ENCODE results near the gene ZNF423.

ZNF423 gene

DNA sequence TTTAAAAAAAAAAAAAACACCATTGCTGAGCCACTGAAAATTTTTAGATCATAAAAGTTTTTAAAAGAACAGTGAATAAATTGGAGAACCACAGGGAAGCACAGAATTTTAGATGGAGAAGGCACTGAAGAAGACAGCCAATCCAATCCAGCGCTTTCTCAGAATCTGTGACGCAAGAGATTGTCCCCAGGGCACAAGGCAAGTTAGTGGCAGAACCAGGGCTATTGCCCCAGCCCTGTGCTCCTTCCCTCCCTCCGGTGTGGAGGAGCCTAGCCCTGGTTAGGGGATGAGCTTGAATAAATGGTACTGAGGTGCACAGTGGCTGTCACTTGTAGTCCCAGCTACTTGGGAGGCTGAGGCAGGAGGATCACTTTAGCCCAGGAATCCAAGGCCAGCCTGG, 108.3 kb downstream of the ZNF423 start:
- DNase-seq = no peak

DNA sequence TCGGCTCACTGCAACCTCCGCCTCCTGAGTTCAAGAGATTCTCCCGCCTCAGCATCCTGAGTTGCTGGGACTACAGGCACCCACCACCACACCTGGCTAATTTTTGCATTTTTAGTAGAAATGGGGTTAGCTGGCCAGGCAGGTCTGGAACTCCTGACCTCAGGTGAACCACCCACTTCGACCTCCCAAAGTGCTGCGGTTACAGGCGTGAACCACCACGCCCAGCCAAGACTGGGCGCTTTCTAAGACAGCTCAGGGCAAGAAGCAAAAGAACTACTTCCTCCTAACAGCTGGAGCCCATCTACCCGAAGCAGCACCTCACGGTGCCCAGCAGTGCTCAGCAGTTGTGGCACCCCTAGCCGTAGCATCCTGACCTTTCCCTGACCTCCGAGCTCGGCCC, 109.4 kb downstream of the ZNF423 start:
- no peak for DNase-seq

GRCh38 chr16:49745311-49745747, 110.6 kb downstream of the ZNF423 start:
- no peak for DNase-seq

GRCh38 chr16:49744244-49745220, 111.4 kb downstream of the ZNF423 start:
- DNase-seq = no peak

- DNase-seq = no peak
Measured at GRCh38 chr16:49743658-49744057, 112.3 kb downstream of the ZNF423 start.

GRCh38 chr16:49743203-49743464, 112.8 kb downstream of the ZNF423 start:
- no peak for DNase-seq

DNA sequence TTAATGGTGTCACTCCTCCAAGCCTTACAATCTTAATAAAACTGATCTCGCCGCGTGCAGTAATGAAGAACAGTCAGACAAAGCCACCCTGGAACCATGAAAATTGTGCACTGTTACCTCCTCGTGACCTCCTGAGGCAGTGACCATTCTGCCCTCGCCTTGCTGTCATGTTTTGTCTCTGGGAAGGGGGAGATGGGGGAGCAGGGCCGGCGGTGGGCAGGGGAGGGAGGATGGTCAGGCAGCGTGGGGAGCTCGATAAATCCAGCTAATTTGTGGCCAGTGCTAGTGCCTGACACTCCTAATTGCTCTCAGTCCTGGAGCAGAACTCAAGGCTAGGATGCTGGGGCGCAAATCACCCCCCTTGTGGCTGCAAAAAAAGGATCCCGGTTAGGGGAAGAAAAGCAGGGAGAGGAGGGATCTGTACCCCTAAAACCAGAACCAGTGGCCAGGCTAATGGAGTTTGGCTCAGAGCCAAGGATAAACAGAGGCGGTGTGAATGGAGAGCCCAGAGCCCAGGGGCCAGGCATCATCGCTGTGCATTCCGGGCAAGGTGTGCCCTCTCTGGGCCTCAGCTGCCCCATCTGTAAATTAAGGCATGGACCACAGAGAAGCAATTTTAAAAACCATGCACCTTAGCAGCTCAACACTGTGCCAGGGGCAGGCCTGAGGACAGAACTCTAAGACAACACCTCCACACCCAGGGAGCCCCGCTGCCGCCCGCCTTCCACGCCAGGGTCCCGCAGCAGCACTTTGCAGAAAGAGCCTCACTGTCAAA, 113.3 kb downstream of the ZNF423 start:
- DNase-seq = no peak

DNA sequence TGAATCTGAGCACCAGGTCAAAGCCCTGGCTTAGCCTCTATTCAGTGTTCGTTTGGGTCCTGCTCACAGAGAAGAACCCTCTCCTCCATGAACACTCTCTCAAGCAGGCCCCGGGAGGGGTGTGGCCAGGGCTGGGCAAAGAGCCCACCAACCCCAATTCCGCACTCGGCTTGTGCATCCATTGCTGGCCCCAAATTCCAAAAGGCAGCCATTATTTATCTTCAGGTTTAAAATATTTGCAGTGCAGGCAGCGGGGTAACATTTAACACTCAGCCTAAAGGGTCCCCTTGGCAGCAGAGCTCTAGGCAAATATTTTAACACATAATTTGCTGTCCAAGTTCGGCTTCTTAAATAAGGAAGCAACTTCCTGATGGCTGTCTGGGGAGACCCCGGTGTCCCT, 115.7 kb downstream of the ZNF423 start:
- no peak for DNase-seq

GRCh38 chr16:49739381-49739780, 116.5 kb downstream of the ZNF423 start:
- no peak for DNase-seq

DNA sequence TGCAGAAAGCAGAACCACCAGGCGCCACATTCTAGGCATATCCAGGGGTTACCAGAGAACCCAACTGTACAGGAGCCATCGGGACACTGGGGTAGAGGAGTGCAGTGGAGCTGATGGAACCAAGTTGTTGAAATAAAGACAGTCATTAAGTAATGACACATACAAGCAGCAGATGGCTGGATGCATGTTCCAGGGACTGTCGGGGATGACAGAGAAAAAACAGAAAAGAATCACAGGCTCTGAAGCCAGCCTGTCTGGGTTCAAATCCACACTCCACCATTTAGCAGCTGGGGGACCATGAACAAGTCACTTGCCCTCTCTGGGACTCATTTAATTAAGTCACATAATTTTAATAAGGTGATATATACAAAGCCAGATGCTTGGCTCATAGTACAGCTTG, 117.1 kb downstream of the ZNF423 start:
- no peak for DNase-seq

- DNase-seq = no peak
Measured at GRCh38 chr16:49738001-49738400, 117.9 kb downstream of the ZNF423 start.

- no peak for DNase-seq
Measured at GRCh38 chr16:49737541-49737940, 118.4 kb downstream of the ZNF423 start.

- no peak for DNase-seq
Measured at GRCh38 chr16:49734331-49734730, 121.6 kb downstream of the ZNF423 start.

DNA sequence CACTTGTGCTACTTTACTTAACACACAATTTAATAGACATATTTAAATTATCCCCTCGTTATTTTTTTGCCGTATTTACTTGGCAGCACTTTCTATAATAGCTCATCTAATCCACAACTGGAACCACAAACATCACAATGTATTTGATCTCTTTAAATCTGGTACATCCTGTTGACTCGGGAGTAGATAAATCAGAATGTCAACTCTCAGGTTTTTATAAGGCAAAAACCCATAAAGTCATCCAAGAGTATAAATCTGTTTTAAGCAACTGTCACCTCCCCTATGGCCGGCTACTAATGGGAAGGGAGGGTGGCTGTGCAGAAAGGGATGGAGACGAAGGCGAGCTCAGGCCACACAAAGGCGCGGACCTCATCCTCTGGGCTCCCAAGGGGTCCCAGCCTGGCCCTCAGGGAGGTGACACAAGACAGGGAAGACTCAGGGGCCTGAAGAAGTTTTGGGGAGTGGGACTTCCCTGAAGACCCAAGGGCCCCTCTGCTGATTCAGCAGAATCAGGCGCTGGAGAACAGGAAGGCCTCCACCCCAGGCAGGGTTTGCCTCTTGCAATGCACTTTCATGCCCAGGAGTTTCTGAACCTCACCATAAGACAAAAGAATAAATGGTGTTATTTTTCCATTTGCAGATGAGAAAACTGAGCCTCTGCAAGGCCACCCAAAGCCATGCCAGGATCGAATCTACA, 122.5 kb downstream of the ZNF423 start:
- no peak for DNase-seq

DNA sequence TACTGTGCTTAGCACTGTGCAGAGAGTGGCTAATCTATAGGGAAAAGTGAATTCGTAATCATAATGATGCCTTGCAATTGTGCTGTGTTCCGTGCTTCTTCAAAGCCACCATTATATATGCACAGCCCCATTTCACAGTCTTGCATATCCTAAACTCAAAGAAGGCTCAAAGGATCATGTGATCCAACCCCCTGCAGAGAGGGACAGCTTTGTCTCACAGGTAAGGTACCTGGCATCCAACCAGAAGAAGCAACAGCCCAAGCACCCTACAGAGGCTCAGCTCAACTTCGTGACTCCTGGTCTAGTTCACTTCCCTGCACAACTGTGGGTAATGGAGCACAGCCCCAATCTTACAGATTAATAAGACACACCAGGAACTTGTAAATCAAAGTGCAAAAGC, 124.0 kb downstream of the ZNF423 start:
- DNase-seq = no peak

- DNase-seq = no peak
Measured at GRCh38 chr16:49730772-49731171, 125.1 kb downstream of the ZNF423 start.

DNA sequence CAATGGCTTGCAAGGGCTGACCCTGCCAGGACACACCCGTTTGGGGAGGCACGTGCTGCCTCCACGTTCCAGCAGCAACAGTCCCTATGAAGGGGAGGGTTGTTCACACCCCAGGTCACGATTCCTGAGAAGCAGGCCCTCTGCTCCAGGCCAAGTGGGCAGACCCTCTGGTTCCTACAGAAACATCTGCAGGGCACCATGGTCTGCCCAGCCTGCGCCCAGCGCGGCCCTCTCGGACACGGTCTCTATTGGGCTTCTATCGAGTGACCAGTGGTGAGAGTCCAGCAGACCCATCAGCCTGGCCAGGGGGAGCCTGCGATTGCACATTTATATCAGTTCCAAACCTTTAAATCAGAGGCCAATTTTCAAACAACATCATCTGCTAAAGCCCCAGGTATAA, 128.3 kb downstream of the ZNF423 start:
- DNase-seq = no peak

DNA sequence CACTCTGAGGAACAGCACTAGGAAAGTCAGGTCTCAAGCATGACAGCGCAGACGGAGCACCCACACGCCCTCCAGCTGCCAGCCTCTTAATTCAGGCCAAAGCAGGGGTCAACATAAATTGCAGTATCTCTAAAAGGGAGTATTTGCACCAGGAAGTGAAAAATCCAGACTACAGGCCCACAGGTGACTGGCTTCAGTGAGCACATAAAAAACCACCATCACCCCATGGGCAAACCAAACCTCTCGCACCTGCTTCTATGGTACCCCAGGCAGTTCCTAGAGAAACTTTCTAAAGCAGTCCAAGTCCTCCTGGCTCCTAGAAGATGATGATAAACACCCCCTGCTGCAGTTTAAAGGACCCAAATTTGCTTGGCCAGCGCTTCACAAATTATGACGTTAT, 129.8 kb downstream of the ZNF423 start:
- DNase-seq = no peak

DNA sequence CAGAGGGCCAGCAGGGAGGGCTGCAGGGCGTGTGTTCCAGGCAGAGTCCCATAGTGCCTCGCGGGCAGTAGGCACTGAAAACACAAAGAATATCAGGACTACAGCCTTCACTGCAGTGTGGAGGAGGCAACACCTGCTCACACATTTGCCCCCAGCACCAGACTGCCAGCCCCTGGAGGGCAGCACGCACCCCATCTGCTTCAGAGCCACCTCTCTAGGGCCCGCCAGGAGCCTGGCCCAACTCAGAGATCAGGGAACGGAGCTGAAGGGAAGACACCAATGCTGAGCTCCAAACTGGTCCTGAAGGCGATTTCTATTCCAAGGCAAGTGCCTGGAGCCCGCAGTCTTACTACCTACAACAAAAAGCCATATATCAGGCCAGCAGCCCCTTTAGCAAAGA, 130.3 kb downstream of the ZNF423 start:
- no peak for DNase-seq

- no peak for DNase-seq
Measured at GRCh38 chr16:49724774-49725173, 131.1 kb downstream of the ZNF423 start.

- no peak for DNase-seq
Measured at GRCh38 chr16:49723310-49723709, 132.6 kb downstream of the ZNF423 start.

DNA sequence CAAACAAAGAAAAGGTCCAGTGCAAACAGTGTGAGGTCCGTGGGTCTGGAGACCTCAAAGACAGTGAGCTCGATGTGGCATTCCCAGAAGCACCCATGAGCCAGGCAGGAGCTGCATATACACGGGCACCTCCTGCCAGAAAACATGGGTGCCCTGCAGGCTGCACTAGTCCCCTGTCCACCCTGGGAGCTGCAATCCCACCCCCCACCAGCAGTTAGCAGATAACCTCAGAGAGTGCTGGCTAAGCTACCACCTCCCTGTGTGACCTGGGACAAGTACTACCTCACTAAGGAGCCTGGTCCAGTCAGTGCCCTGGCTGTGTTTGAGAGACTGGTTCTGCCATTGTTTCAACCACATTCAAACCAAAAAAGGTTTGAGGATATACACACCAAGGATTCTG, 135.7 kb downstream of the ZNF423 start:
- DNase-seq = no peak

- no peak for DNase-seq
Measured at GRCh38 chr16:49717689-49718088, 138.2 kb downstream of the ZNF423 start.
